Anterior cingulate cortex (tissue), 58 donors: Measurements from ENCODE around the gene EOGT.

Experiments
- DNase-seq, 58 donors: peaks; one replicate each; lab custom pipeline; 2025; lab: John Stamatoyannopoulos, UW

EOGT gene

GRCh38 chr3:68964694-68965093 lies 48.8 kb downstream of the EOGT start:
- DNase-seq, result no peak

- peak in 6 of 58 donors; percentile 3 to 23 (median 6) for DNase-seq
Measured at GRCh38 chr3:68963891-68964290, 49.6 kb downstream of the EOGT start.

- DNase-seq, result no peak
Measured at GRCh38 chr3:68963376-68963775, 50.1 kb downstream of the EOGT start.

GRCh38 chr3:68958932-68959331 lies 54.6 kb downstream of the EOGT start:
- no peak for DNase-seq

GRCh38 chr3:68957895-68958294 lies 55.6 kb downstream of the EOGT start:
- no peak for DNase-seq

- no peak for DNase-seq
Measured at GRCh38 chr3:68953816-68954444, 59.6 kb downstream of the EOGT start.

GRCh38 chr3:68945225-68945624 lies 68.3 kb downstream of the EOGT start:
- DNase-seq, result no peak

GRCh38 chr3:68943753-68944500 lies 69.6 kb downstream of the EOGT start:
- no peak for DNase-seq

- no peak for DNase-seq
Measured at GRCh38 chr3:68941055-68941454, 72.4 kb downstream of the EOGT start.

- DNase-seq, result no peak
Measured at GRCh38 chr3:68936856-68937255, 76.6 kb downstream of the EOGT start.

- no peak for DNase-seq
Measured at GRCh38 chr3:68935778-68936177, 77.7 kb downstream of the EOGT start.

- peak in 11 of 58 donors; percentile 2 to 35 (median 15) for DNase-seq
Measured at GRCh38 chr3:68931406-68932149, 81.9 kb downstream of the EOGT start.
